Peyer's patch (tissue), 4 donors: ENCODE data around the gene GABRG3. TPM values are rescaled to one million over a fixed set of nuclear protein-coding genes. Genes with fewer than 3 reads are reported as not detected.
"Not testable (repeated sequence)": the region's sequence is repeated elsewhere in the genome, so short reads cannot be mapped to it uniquely, and the experiment has no call there.

Experiments
- DNase-seq, 3 donors: peaks; one replicate each; pipeline ENCODE4 v3.0.0-alpha.2; 2017 to 2019
- H3K27ac ChIP-seq, 4 donors: fragments of 200-600 bp; sonication (generic); one replicate each; pipeline ENCODE4 v1.5.1; 2016 to 2019
- H3K27me3 ChIP-seq, 2 donors: fragments of 200-600 bp; sonication (generic); one replicate each; pipeline ENCODE4 v1.5.1; 2019
- H3K36me3 ChIP-seq, 3 donors: fragments of 200-600 bp; sonication (generic); one replicate each; pipeline ENCODE4 v1.5.1; 2016 to 2019
- H3K4me1 ChIP-seq, 4 donors: fragments of 200-600 bp; sonication (generic); one replicate each; pipeline ENCODE4 v1.5.1; 2016 to 2019
- H3K4me3 ChIP-seq, 4 donors: fragments of 200-600 bp; sonication (generic); 1 replicate in 3 of 4; 2 replicates in 1 of 4; pipeline ENCODE4 v1.5.1; 2016 to 2019; ENCODE audit warnings: mild to moderate bottlenecking in 1 of 4
- H3K9me3 ChIP-seq, 4 donors: fragments of 200-600 bp; sonication (generic); one replicate each; pipeline ENCODE4 v1.5.1; 2016 to 2019; ENCODE audit warnings: mild to moderate bottlenecking in 1 of 4
- CTCF ChIP-seq, 6 experiments: fragments of 450-650 bp in 4 of 6; fragments of 200-600 bp in 2 of 6; sonication (generic) in 1 of 6; IDR thresholded peaks; one replicate each; pipeline ENCODE4 v1.5.1; 2017 to 2019; ENCODE audit warnings: antibody characterized with exemption in 6 of 6, mild to moderate bottlenecking in 3 of 6, moderate library complexity in 1 of 6
- POLR2A ChIP-seq, 2 donors: fragments of 450-650 bp; IDR thresholded peaks; one replicate each; pipeline ENCODE4 v1.5.1; 2017; ENCODE audit warnings: antibody characterized with exemption in 2 of 2, mild to moderate bottlenecking in 2 of 2, moderate library complexity in 2 of 2
- total RNA-seq, 4 donors: library from RNA; depleted of rRNA; stranded (reverse); fragments of >200 nt; gene quantifications; one replicate each; pipeline ENCODE4 v1.1.0, GENCODE V29; 2016

GABRG3 gene
- total RNA-seq, 4 donors from 2014 or later, result not detected

- no peaks in the 10 kb centered on the region for H3K4me1 ChIP-seq
- no peak for DNase-seq
- no peaks in the 10 kb centered on the region for H3K27me3 ChIP-seq
- H3K9me3 ChIP-seq, result peaks cover 0 to 22% (median 0%) of the 10 kb centered on the region in 4 donors
- H3K27ac ChIP-seq, result no peak overlapping the region
- H3K36me3 ChIP-seq, result no peaks in the 10 kb centered on the region
- TF ChIP-seq POLR2A (IDR thresholded peaks at IDR 0.05) (no peak), CTCF (IDR thresholded peaks at IDR 0.05) (no peak)
- no peak overlapping the region for H3K4me3 ChIP-seq
These were observed 201.8 kb downstream of the GABRG3 start for GRCh38 chr15:27172821-27173220.

- no peaks in the 10 kb centered on the region for H3K27me3 ChIP-seq
- no peaks in the 10 kb centered on the region for H3K4me1 ChIP-seq
- H3K27ac ChIP-seq, result no peak overlapping the region
- no peak overlapping the region for H3K4me3 ChIP-seq
- DNase-seq, result no peak
- H3K36me3 ChIP-seq, result no peaks in the 10 kb centered on the region
- no peak for TF ChIP-seq POLR2A (IDR thresholded peaks at IDR 0.05)
- TF ChIP-seq CTCF (IDR thresholded peaks at IDR 0.05), result no peak
- H3K9me3 ChIP-seq, result peaks cover 0 to 22% (median 0%) of the 10 kb centered on the region in 4 donors
These were observed 204.6 kb downstream of the GABRG3 start for GRCh38 chr15:27175472-27176153.

GRCh38 chr15:27176785-27177406 is 205.9 kb downstream of the GABRG3 start:
- no peaks in the 10 kb centered on the region for H3K36me3 ChIP-seq
- peaks cover 0 to 22% (median 0%) of the 10 kb centered on the region in 4 donors for H3K9me3 ChIP-seq
- no peak overlapping the region for H3K4me3 ChIP-seq
- TF ChIP-seq POLR2A (IDR thresholded peaks at IDR 0.05) (no peak), CTCF (IDR thresholded peaks at IDR 0.05) (no peak)
- no peaks in the 10 kb centered on the region for H3K27me3 ChIP-seq
- no peak overlapping the region for H3K27ac ChIP-seq
- no peak for DNase-seq
- H3K4me1 ChIP-seq, result no peaks in the 10 kb centered on the region

- Histone ChIP-seq H3K27me3 (no peaks in the 10 kb centered on the region), H3K4me1 (no peaks in the 10 kb centered on the region), H3K27ac (no peak overlapping the region), H3K9me3 (peaks cover 0 to 22% (median 0%) of the 10 kb centered on the region in 4 donors), H3K36me3 (no peaks in the 10 kb centered on the region), H3K4me3 (no peak overlapping the region)
- DNase-seq, result no peak
- TF ChIP-seq CTCF (IDR thresholded peaks at IDR 0.05), result no peak
- no peak for TF ChIP-seq POLR2A (IDR thresholded peaks at IDR 0.05)
These were observed 208.8 kb downstream of the GABRG3 start for GRCh38 chr15:27179789-27180188.

- Histone ChIP-seq H3K4me1 (no peaks in the 10 kb centered on the region), H3K4me3 (no peak overlapping the region), H3K36me3 (no peaks in the 10 kb centered on the region), H3K27me3 (no peaks in the 10 kb centered on the region), H3K9me3 (no peaks in the 10 kb centered on the region), H3K27ac (no peak overlapping the region)
- no peak for DNase-seq
- no peak for TF ChIP-seq POLR2A (IDR thresholded peaks at IDR 0.05)
These were observed 211.7 kb downstream of the GABRG3 start for GRCh38 chr15:27182561-27183110.

GRCh38 chr15:27183201-27183600 is 212.2 kb downstream of the GABRG3 start:
- TF ChIP-seq CTCF (IDR thresholded peaks at IDR 0.05) (no peak), POLR2A (IDR thresholded peaks at IDR 0.05) (no peak)
- Histone ChIP-seq H3K27ac (no peak overlapping the region), H3K9me3 (no peaks in the 10 kb centered on the region), H3K27me3 (no peaks in the 10 kb centered on the region), H3K36me3 (no peaks in the 10 kb centered on the region), H3K4me1 (no peaks in the 10 kb centered on the region), H3K4me3 (no peak overlapping the region)
- no peak for DNase-seq

DNA sequence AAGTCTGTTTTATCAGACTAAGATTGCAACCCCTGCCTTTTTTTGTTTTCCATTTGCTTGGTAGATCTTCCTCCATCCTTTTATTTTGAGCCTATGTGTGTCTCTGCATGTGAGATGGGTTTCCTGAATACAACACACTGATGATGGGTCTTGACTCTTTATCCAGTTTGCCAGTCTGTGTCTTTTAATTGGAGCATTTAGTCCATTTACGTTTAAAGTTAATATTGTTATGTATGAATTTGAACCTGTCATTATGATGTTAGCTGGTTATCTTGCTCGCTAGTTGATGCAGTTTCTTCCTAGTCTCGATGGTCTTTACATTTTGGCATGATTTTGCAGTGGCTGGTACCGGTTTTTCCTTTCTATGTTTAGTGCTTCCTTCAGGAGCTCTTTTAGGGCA is 220.5 kb downstream of the GABRG3 start:
- not testable (repeated sequence) for DNase-seq, H3K36me3 ChIP-seq, H3K27me3 ChIP-seq, H3K4me1 ChIP-seq, H3K9me3 ChIP-seq, H3K4me3 ChIP-seq, H3K27ac ChIP-seq
